H1 (cell line): Measurements from ENCODE around the gene EXOG. TPM values are rescaled to one million over a fixed set of nuclear protein-coding genes. Genes with fewer than 3 reads are reported as not detected.

Experiments used
- CTCF ChIA-PET: fragments of 300-600 bp; sonication (Branson Sonifier 250); formaldehyde crosslinking; loops from one replicate; lab custom pipeline; 2021; ENCODE audit not compliant: partially characterized antibody; lab: Charles Lee
- POLR2A ChIA-PET: fragments of 300-600 bp; sonication (Branson Sonifier 250); formaldehyde crosslinking; loops from one replicate; lab custom pipeline; 2021; ENCODE audit warnings: inconsistent platforms; ENCODE audit not compliant: partially characterized antibody; lab: Charles Lee
- DNase-seq, 2 experiments: peaks; one replicate each; pipeline versions ENCODE4 v3.0.0 to v3.0.0-alpha.2; 2010 to 2022; ENCODE audit warnings: low spot score in 2 of 2, low read depth in 1 of 2, mixed read lengths in 1 of 2
- FAIRE-seq: peaks from 2 replicates; lab custom pipeline; 2011; peaks lifted over from hg19 to GRCh38; lab: Jason Lieb, UNC
- H2AFZ ChIP-seq: 2 replicates; pipeline ENCODE4 v1.8.1; 2012; ENCODE audit warnings: low read length, inconsistent platforms
- H2AK5ac ChIP-seq: 2 replicates; pipeline ENCODE4 v1.6.1; 2013; ENCODE audit warnings: low read depth, low read length
- H2BK120ac ChIP-seq: replicated peaks from 2 replicates; pipeline ENCODE3; 2013; ENCODE audit warnings: low read depth, low read length, inconsistent platforms
- H2BK12ac ChIP-seq: 2 replicates; pipeline ENCODE4 v1.6.1; 2013; ENCODE audit warnings: low read depth, low read length
- H2BK15ac ChIP-seq: 2 replicates; pipeline ENCODE4 v1.6.1; 2013; ENCODE audit warnings: low read length
- H2BK20ac ChIP-seq: 2 replicates; pipeline ENCODE4 v1.6.1; 2013; ENCODE audit warnings: low read length
- H2BK5ac ChIP-seq: 2 replicates; pipeline ENCODE4 v1.6.1; 2013; ENCODE audit warnings: low read depth, low read length
- H3K14ac ChIP-seq: 2 replicates; pipeline ENCODE4 v1.6.1; 2013; ENCODE audit warnings: inconsistent platforms; ENCODE audit not compliant: insufficient read length
- H3K18ac ChIP-seq: 2 replicates; pipeline ENCODE4 v1.6.1; 2013; ENCODE audit warnings: low read length; ENCODE audit errors: extremely low read depth
- H3K23ac ChIP-seq: 2 replicates; pipeline ENCODE4 v1.6.1; 2013; ENCODE audit warnings: inconsistent platforms; ENCODE audit not compliant: insufficient read length
- H3K23me2 ChIP-seq: 2 replicates; pipeline ENCODE4 v1.6.1; 2013; ENCODE audit warnings: low read depth, low read length
- H3K27ac ChIP-seq: 2 replicates; pipeline ENCODE4 v1.6.1; 2011; ENCODE audit warnings: low read depth, low read length, inconsistent platforms
- H3K27me3 ChIP-seq, 4 experiments: replicated peaks in 1 of 4; 1 replicate in 1 of 4; 2 replicates in 3 of 4; pipeline versions ENCODE4 v1.6.1 to v1.8.1; 2011 to 2013; ENCODE audit warnings: low read length in 3 of 4, mild to moderate bottlenecking in 3 of 4, inconsistent platforms in 2 of 4, mixed read lengths in 2 of 4, moderate library complexity in 1 of 4; ENCODE audit not compliant: control insufficient read depth in 3 of 4, insufficient read depth in 3 of 4; ENCODE audit errors: extremely low read depth in 1 of 4
- H3K36me3 ChIP-seq, 4 experiments: 2 replicates each; pipeline versions ENCODE4 v1.6.1 to v1.8.1; 2011 to 2013; ENCODE audit warnings: mild to moderate bottlenecking in 4 of 4, low read length in 3 of 4, moderate library complexity in 2 of 4, control low read depth in 1 of 4, inconsistent platforms in 1 of 4; ENCODE audit not compliant: insufficient read depth in 4 of 4, control insufficient read depth in 2 of 4
- H3K4ac ChIP-seq: replicated peaks from 2 replicates; pipeline ENCODE3; 2013; ENCODE audit warnings: low read length, low read depth, mixed read lengths, inconsistent platforms; ENCODE audit not compliant: insufficient read length
- H3K4me1 ChIP-seq, 4 experiments: replicated peaks in 1 of 4; 1 replicate in 1 of 4; 2 replicates in 3 of 4; pipeline versions ENCODE4 v1.6.1 to v1.8.1; 2011 to 2013; ENCODE audit warnings: low read length in 3 of 4, inconsistent platforms in 2 of 4, mixed read lengths in 1 of 4; ENCODE audit not compliant: insufficient read depth in 4 of 4, control insufficient read depth in 3 of 4
- H3K4me2 ChIP-seq, 2 experiments: 2 replicates each; pipeline versions ENCODE4 v1.6.1 to v1.8.1; 2011 to 2013; ENCODE audit warnings: low read depth in 2 of 2, low read length in 2 of 2, control low read depth in 1 of 2, inconsistent platforms in 1 of 2, mild to moderate bottlenecking in 1 of 2; ENCODE audit not compliant: insufficient read depth in 1 of 2
- H3K4me3 ChIP-seq, 4 experiments: fragments of 200-600, 300-600 bp in 1 of 4; sonication (generic), shearing (Covaris generic), sonication (Bioruptor Twin) in 1 of 4; 2 replicates each; pipeline versions ENCODE4 v1.5.1 to v1.8.1; 2011 to 2016; ENCODE audit warnings: low read length in 4 of 4, low read depth in 3 of 4, control low read depth in 2 of 4, inconsistent platforms in 2 of 4, mild to moderate bottlenecking in 2 of 4, mixed read lengths in 1 of 4, moderate library complexity in 1 of 4; ENCODE audit not compliant: insufficient read depth in 2 of 4; ENCODE audit errors: extremely low read depth in 1 of 4
- H3K56ac ChIP-seq: replicated peaks from 2 replicates; pipeline ENCODE3; 2013; ENCODE audit warnings: low read depth, mild to moderate bottlenecking, mixed read lengths, low read length, inconsistent platforms; ENCODE audit not compliant: insufficient read length
- H3K79me1 ChIP-seq: 2 replicates; pipeline ENCODE4 v1.6.1; 2013; ENCODE audit warnings: low read depth, low read length, control low read depth
- H3K79me2 ChIP-seq, 2 experiments: 2 replicates each; pipeline versions ENCODE4 v1.6.1 to v1.8.1; 2012 to 2013; ENCODE audit warnings: low read length in 2 of 2, mild to moderate bottlenecking in 2 of 2, inconsistent platforms in 1 of 2; ENCODE audit not compliant: insufficient read depth in 2 of 2, control insufficient read depth in 1 of 2
- H3K9ac ChIP-seq, 4 experiments: replicated peaks in 1 of 4; 1 replicate in 1 of 4; 2 replicates in 3 of 4; pipeline versions ENCODE4 v1.6.1 to v1.8.1; 2011 to 2013; ENCODE audit warnings: low read depth in 3 of 4, low read length in 3 of 4, control low read depth in 2 of 4, mild to moderate bottlenecking in 2 of 4, moderate library complexity in 2 of 4, inconsistent platforms in 1 of 4; ENCODE audit errors: extremely low read depth in 1 of 4
- H3K9me3 ChIP-seq, 2 experiments: 2 replicates each; pipeline versions ENCODE4 v1.6.1 to v1.8.1; 2012 to 2013; ENCODE audit warnings: mild to moderate bottlenecking in 2 of 2, moderate library complexity in 2 of 2, control low read depth in 1 of 2, inconsistent platforms in 1 of 2, low read depth in 1 of 2, low read length in 1 of 2, mixed read lengths in 1 of 2; ENCODE audit not compliant: insufficient read depth in 2 of 2
- H4K20me1 ChIP-seq, 2 experiments: replicated peaks in 1 of 2; 2 replicates each; pipeline versions ENCODE3 to v1.8.1; 2011 to 2013; ENCODE audit warnings: inconsistent platforms in 2 of 2, low read length in 2 of 2, mild to moderate bottlenecking in 1 of 2; ENCODE audit not compliant: insufficient read depth in 2 of 2, control insufficient read depth in 1 of 2
- H4K5ac ChIP-seq: 2 replicates; pipeline ENCODE4 v1.6.1; 2013; ENCODE audit warnings: low read length, low read depth, mixed read lengths, inconsistent platforms; ENCODE audit not compliant: insufficient read length
- H4K8ac ChIP-seq: 2 replicates; pipeline ENCODE4 v1.8.0; 2013; ENCODE audit warnings: mild to moderate bottlenecking, moderate library complexity, low read length, inconsistent platforms; ENCODE audit not compliant: insufficient read depth; ENCODE audit errors: extremely low read depth
- H4K91ac ChIP-seq: replicated peaks from 2 replicates; pipeline ENCODE3; 2013; ENCODE audit warnings: low read length, mixed read lengths, inconsistent platforms; ENCODE audit not compliant: insufficient read length
- BACH1 ChIP-seq: IDR thresholded peaks from 2 replicates; pipeline ENCODE4 v1.6.1; 2012; ENCODE audit warnings: low read length, improper control_type of control experiment
- CBX5 ChIP-seq: fragments of 300-800, 300-1000 bp; sonication (generic); IDR thresholded peaks from 2 replicates; pipeline ENCODE4 v1.7.1; 2016; ENCODE audit warnings: antibody characterized with exemption, low read length, low read depth
- EGR1 ChIP-seq: IDR thresholded peaks from 2 replicates; pipeline ENCODE4 v1.6.1; 2011; ENCODE audit warnings: low read depth, low read length, borderline replicate concordance
- EZH2 ChIP-seq: fragments of 200-600 bp; sonication (generic); IDR thresholded peaks from 2 replicates; pipeline ENCODE4 v1.7.1; 2012; ENCODE audit warnings: low read depth, mild to moderate bottlenecking, moderate library complexity, low read length, inconsistent platforms; ENCODE audit not compliant: severe bottlenecking
- HDAC2 ChIP-seq, 2 experiments: fragments of 300-600 bp in 1 of 2; sonication (generic) in 1 of 2; IDR thresholded peaks; 2 replicates each; pipeline ENCODE4 v1.6.1; 2011 to 2012; ENCODE audit warnings: low read depth in 2 of 2, low read length in 2 of 2, mild to moderate bottlenecking in 2 of 2, moderate library complexity in 2 of 2, borderline replicate concordance in 1 of 2, inconsistent platforms in 1 of 2
- HDAC6 ChIP-seq: IDR thresholded peaks from one replicate; pipeline ENCODE4 v1.7.1; 2012; ENCODE audit warnings: low read depth, mild to moderate bottlenecking, inconsistent platforms, low read length, moderate library complexity
- JUND ChIP-seq: IDR thresholded peaks from 2 replicates; pipeline ENCODE4 v1.6.1; 2011; ENCODE audit warnings: mild to moderate bottlenecking, improper control_type of control experiment, low read length
- POLR2AphosphoS5 ChIP-seq: IDR thresholded peaks from 2 replicates; pipeline ENCODE4 v1.6.1; 2011; ENCODE audit warnings: low read depth, low read length
- SP4 ChIP-seq: IDR thresholded peaks from 2 replicates; pipeline ENCODE4 v1.6.1; 2012; ENCODE audit warnings: low read length, inconsistent platforms
- TAF7 ChIP-seq: optimal IDR thresholded peaks from 2 replicates; pipeline ENCODE3; 2011; ENCODE audit warnings: low read depth, mild to moderate bottlenecking, inconsistent platforms, low read length, moderate library complexity, borderline replicate concordance
- TCF12 ChIP-seq: IDR thresholded peaks from 2 replicates; pipeline ENCODE4 v1.6.1; 2011; ENCODE audit warnings: low read depth, mild to moderate bottlenecking, low read length
- TEAD4 ChIP-seq: IDR thresholded peaks from 2 replicates; pipeline ENCODE4 v1.6.1; 2012; ENCODE audit warnings: low read depth, low read length, inconsistent platforms, mixed read lengths
- WGBS, 2 experiments: shearing (Covaris generic) in 1 of 2; methylation state at CpG; one replicate each; pipeline versions ENCODE4 v1.1.6 to v1.1.7; 2013 to 2015; ENCODE audit warnings: low lambda C conversion rate in 2 of 2, mixed read lengths in 2 of 2, inconsistent platforms in 1 of 2, low coverage in 1 of 2, missing lambda C conversion rate in 1 of 2; ENCODE audit not compliant: insufficient replicate concordance in 2 of 2, insufficient coverage in 1 of 2, insufficient read length in 1 of 2; ENCODE audit errors: extremely low coverage in 1 of 2, missing lambda C conversion rate in 1 of 2; 5-methylcytosine and 5-hydroxymethylcytosine counted together
- polyA plus RNA-seq, 7 experiments: library from polyadenylated mRNA; depleted of rRNA in 3 of 7; stranded (reverse) in 5 of 7; unstranded in 2 of 7; fragments of >200 nt in 5 of 7; fragments of 200-250 nt in 2 of 7; gene quantifications; 1 replicate in 5 of 7; 2 replicates in 1 of 7; 4 replicates in 1 of 7; pipeline versions ENCODE4 v1.2.1 to v1.2.3, GENCODE V29; 2011 to 2013; ENCODE audit warnings: missing spikeins in 2 of 7, mixed read lengths in 2 of 7
- total RNA-seq: library from RNA; stranded (reverse); fragmentation: NEBNext Ultra II Directional; extraction: Animal tissue kit (Norgen Biotek cat#: 25700); gene quantifications from 2 replicates; pipeline ENCODE4 v1.2.1, GENCODE V29; 2021

EXOG gene
- total and polyA plus RNA-seq, 2 of the 8 experiments (the other 6 are each of a cell fraction or from before 2014, with no cell fraction given) = 7.2 to 12.9 TPM

DNA sequence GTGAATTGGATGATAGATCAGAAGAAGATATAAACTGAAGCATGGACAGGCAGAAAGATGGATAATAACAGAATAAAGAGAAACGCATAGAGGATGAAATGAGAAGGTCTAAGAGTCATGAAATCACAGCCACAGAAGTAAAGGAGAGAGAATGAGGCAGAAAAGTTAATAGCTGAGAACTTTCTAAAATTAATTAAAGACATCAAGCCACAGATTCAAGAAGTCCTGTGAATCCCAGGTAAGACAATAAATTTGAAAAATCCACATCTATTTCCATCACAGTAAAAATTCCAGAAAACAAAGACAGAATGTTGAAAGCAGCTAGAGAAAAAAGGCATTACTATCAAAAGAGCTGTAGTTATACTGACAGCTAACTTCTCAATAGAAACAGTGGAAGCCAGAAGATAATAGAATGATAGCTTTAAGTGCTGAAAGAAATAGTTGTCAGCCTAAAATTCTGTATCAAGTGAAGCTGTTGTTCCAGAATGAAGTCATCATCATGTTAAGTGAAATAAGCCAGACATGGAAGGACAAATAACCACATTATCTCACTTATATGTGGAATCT lies 30.5 kb upstream of the EXOG start:
- H2AFZ ChIP-seq = no peak overlapping the region
- no peak overlapping the region for H2AK5ac ChIP-seq
- H2BK20ac ChIP-seq = no peak overlapping the region
- no peak overlapping the region for H2BK15ac ChIP-seq
- no peak overlapping the region for H3K14ac ChIP-seq
- H3K4ac ChIP-seq = no peak overlapping the region
- no peak overlapping the region for H4K91ac ChIP-seq
- peaks cover 8 to 15% of the 10 kb centered on the region in 2 experiments for H4K20me1 ChIP-seq
- H3K27ac ChIP-seq = no peak overlapping the region
- H3K9me3 ChIP-seq = peaks cover 11% of the 10 kb centered on the region in 2 experiments; a peak in 3 of 4 replicates
- H3K56ac ChIP-seq = no peak overlapping the region
- H2BK12ac ChIP-seq = no peak overlapping the region
- H3K79me2 ChIP-seq = peaks cover 43 to 97% of the 10 kb centered on the region in 2 experiments
- FAIRE-seq (no peak), DNase-seq (no peak)
- no peak overlapping the region for H3K4me3 ChIP-seq
- H3K27me3 ChIP-seq = no peaks in the 10 kb centered on the region
- H4K8ac ChIP-seq = no peak overlapping the region
- H3K79me1 ChIP-seq = peaks cover 24% of the 10 kb centered on the region
- H3K23ac ChIP-seq = no peak overlapping the region
- H2BK120ac ChIP-seq = no peak overlapping the region
- H3K23me2 ChIP-seq = no peaks in the 10 kb centered on the region; the same call in 1 of the 2 replicates
- CTCF ChIA-PET = interaction anchor here (0.6 to 1.4 kb wide), 4 partner anchors 8 to 31 kb away, joined by 3 to 4 read pairs (median 3); partner anchors contain the start of gene EXOG
- H3K4me2 ChIP-seq = no peak overlapping the region
- no peak overlapping the region for H3K9ac ChIP-seq
- POLR2A ChIA-PET = interaction anchor here (0.7 to 1.6 kb wide), 2 partner anchors 10 to 11 kb away, joined by 3 to 5 read pairs; no protein-coding TSS in a partner anchor
- peaks cover 0 to 3% (median 0%) of the 10 kb centered on the region in 4 experiments; a peak in 2 of 8 replicates for H3K36me3 ChIP-seq
- WGBS, 2 experiments = 85% methylated on average over 1 of the region's 1 CpG; no CpG with 5 or more reads in 1 of the 2 experiments
- no peaks in the 10 kb centered on the region; a peak in 1 of 7 replicates for H3K4me1 ChIP-seq
- H4K5ac ChIP-seq = no peak overlapping the region
- H3K18ac ChIP-seq = no peak overlapping the region
- H2BK5ac ChIP-seq = no peak overlapping the region
- TF ChIP-seq TCF12 (no peak), TEAD4 (no peak), BACH1 (no peak), JUND (no peak), SP4 (no peak), HDAC6 (no peak), EGR1 (no peak), HDAC2 (IDR thresholded peaks at IDR 0.05; ENCODE audit: borderline replicate concordance in 1 of 2, low read depth in 2 of 2, low read length in 2 of 2) (no peak), POLR2AphosphoS5 (no peak), EZH2 (no peak), TAF7 (no peak), CBX5 (no peak)
